ENCODE results near the gene KLHL42.
A peak's percentile ranks its signal among the peaks of the same experiment; 100 is the strongest.
"Not testable (repeated sequence)": the region's sequence is repeated elsewhere in the genome, so short reads cannot be mapped to it uniquely, and the experiment has no call there.

KLHL42 gene

GRCh38 chr12:27779920-27780611, at the start of gene KLHL42, which contains the start of gene MANSC4:
Gene KLHL42, plus strand, starts transcription at chr12:27780233. Its CDS starts 98 bp downstream, at chr12:27780331.
Gene MANSC4, minus strand, starts transcription at chr12:27780236. Its CDS starts 8,960 bp downstream, at chr12:27771276.
- peak; percentile 41 for DNase-seq

- DNase-seq: no peak
These were observed 47.8 kb upstream of the KLHL42 start for GRCh38 chr12:27732281-27732680.

- no peak for DNase-seq
These were observed 46.9 kb upstream of the KLHL42 start for GRCh38 chr12:27733052-27733656.

- no peak for DNase-seq
These were observed 46.2 kb upstream of the KLHL42 start for GRCh38 chr12:27733791-27734190.

- DNase-seq: not testable (repeated sequence)
These were observed 45.7 kb upstream of the KLHL42 start for GRCh38 chr12:27734321-27734720.

GRCh38 chr12:27743601-27744000, 36.4 kb upstream of the KLHL42 start:
- DNase-seq: no peak

- DNase-seq: not testable (repeated sequence)
These were observed 34.3 kb upstream of the KLHL42 start for GRCh38 chr12:27745734-27746133.

- no peak for DNase-seq
These were observed 32.8 kb upstream of the KLHL42 start for GRCh38 chr12:27747111-27747820.

GRCh38 chr12:27751386-27752047, 28.5 kb upstream of the KLHL42 start:
- DNase-seq: no peak

- DNase-seq: no peak
These were observed 25.2 kb upstream of the KLHL42 start for GRCh38 chr12:27754795-27755194.

- no peak for DNase-seq
These were observed 23.3 kb upstream of the KLHL42 start for GRCh38 chr12:27756670-27757195.

GRCh38 chr12:27762757-27763156, 17.3 kb upstream of the KLHL42 start:
- no peak for DNase-seq

- no peak for DNase-seq
These were observed 13.4 kb upstream of the KLHL42 start for GRCh38 chr12:27766587-27766986.

GRCh38 chr12:27769142-27769673, 10.8 kb upstream of the KLHL42 start:
- no peak for DNase-seq

GRCh38 chr12:27771481-27772327, 8.3 kb upstream of the KLHL42 start:
- DNase-seq: no peak

- peak; percentile 16 for DNase-seq
These were observed 7.5 kb upstream of the KLHL42 start for GRCh38 chr12:27772328-27773049.

- no peak for DNase-seq
These were observed 2.9 kb upstream of the KLHL42 start for GRCh38 chr12:27777141-27777540.

- DNase-seq: no peak
These were observed 1.8 kb upstream of the KLHL42 start for GRCh38 chr12:27778206-27778605.

GRCh38 chr12:27779416-27779919, 565 bp upstream of the KLHL42 start:
- no peak for DNase-seq

GRCh38 chr12:27780612-27781408, 777 bp downstream of the KLHL42 start:
- DNase-seq: no peak

All from amniotic stem cell (primary cell).